Activated CD4-positive, alpha-beta T cell treated with anti-CD3 and anti-CD28 coated beads, Interleukin-2, amount 50 U/mL, for 24 hours (primary cell): ENCODE results near the gene CACTIN.

Source experiments
- DNase-seq, 2 donors: peaks; one replicate each; pipeline ENCODE4 v3.0.0-alpha.2; 2020; ENCODE audit warnings: low read depth in 1 of 2, low spot score in 1 of 2

The CACTIN gene

GRCh38 chr19:3610745-3611717 lies 15.6 kb downstream of the CACTIN start:
- DNase-seq: no peak

- no peak for DNase-seq
These were observed 16.5 kb downstream of the CACTIN start for GRCh38 chr19:3609779-3610719.

- DNase-seq: no peak
These were observed 17.8 kb downstream of the CACTIN start for GRCh38 chr19:3608750-3609322.

- no peak for DNase-seq
These were observed 18.4 kb downstream of the CACTIN start for GRCh38 chr19:3608079-3608641.

GRCh38 chr19:3607303-3608078 lies 19.1 kb downstream of the CACTIN start:
- DNase-seq: no peak

- peak in 1 of 2 donors; percentile 32 for DNase-seq
These were observed 19.8 kb downstream of the CACTIN start, which contains the start of gene TBXA2R for GRCh38 chr19:3606690-3607289. Gene TBXA2R, minus strand, starts transcription at chr19:3606875. Its CDS starts 6,241 bp downstream, at chr19:3600634.

GRCh38 chr19:3606174-3606689 lies 20.4 kb downstream of the CACTIN start:
- DNase-seq: no peak

GRCh38 chr19:3605770-3606169 lies 20.8 kb downstream of the CACTIN start:
- DNase-seq: no peak

GRCh38 chr19:3605361-3605760 lies 21.2 kb downstream of the CACTIN start:
- DNase-seq: no peak

- DNase-seq: no peak
These were observed 21.6 kb downstream of the CACTIN start for GRCh38 chr19:3604987-3605343.

- no peak for DNase-seq
These were observed 22.2 kb downstream of the CACTIN start for GRCh38 chr19:3604227-3604986.

- DNase-seq: no peak
These were observed 23.3 kb downstream of the CACTIN start for GRCh38 chr19:3603121-3603811.

- no peak for DNase-seq
These were observed 25.6 kb downstream of the CACTIN start for GRCh38 chr19:3601021-3601420.

GRCh38 chr19:3599776-3600187 lies 26.8 kb downstream of the CACTIN start:
- DNase-seq: no peak

GRCh38 chr19:3595521-3596061 lies 31.0 kb downstream of the CACTIN start:
- no peak for DNase-seq

GRCh38 chr19:3593156-3593555 lies 33.4 kb downstream of the CACTIN start:
- no peak for DNase-seq

GRCh38 chr19:3591876-3592613 lies 34.5 kb downstream of the CACTIN start:
- no peak for DNase-seq
